ENCODE measurements around the gene CD180. TPM values are rescaled to one million over a fixed set of nuclear protein-coding genes. Genes with fewer than 3 reads are reported as not detected.

CD180 gene
- total RNA-seq, 1 experiment from 2014 or later, result not detected

DNA sequence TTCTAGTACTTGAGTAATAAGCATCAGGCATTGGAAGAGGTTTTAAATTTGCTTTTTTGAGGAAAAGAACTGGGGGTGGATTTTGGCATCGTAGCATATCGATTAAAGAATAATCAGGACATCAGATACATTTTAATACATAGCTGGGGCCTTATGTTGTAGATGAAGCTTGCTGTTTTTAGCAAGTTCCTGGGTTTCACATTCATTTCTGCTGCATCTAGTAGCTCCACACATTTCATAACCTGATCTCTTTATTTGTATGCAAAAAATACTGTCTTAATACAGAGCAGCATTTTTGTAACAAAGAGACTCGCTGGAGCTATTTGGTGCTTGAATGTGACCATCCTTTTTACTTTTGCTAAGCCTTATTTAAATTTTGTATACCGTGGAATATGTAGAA is 28.5 kb downstream of the CD180 start:
- Mint-ChIP-seq H3K36me3 (ENCODE audit: insufficient read depth, unreplicated experiment) (peaks cover 25% of the 10 kb centered on the region), H3K4me1 (ENCODE audit: low read depth, unreplicated experiment) (no peaks in the 10 kb centered on the region), H3K9me3 (ENCODE audit: unreplicated experiment) (no peaks in the 10 kb centered on the region), H3K27me3 (ENCODE audit: insufficient read depth, unreplicated experiment) (no peaks in the 10 kb centered on the region), H3K4me3 (ENCODE audit: unreplicated experiment) (no peak overlapping the region), H3K27ac (ENCODE audit: unreplicated experiment) (no peak overlapping the region)
- H3K27me3 ChIP-seq (replicated peaks; ENCODE audit: control insufficient read depth, insufficient read depth, low read length), result no peaks in the 10 kb centered on the region
- H3K4me3 ChIP-seq (ENCODE audit: low read depth, low read length), result no peak overlapping the region
- no peaks in the 10 kb centered on the region for H3K4me1 ChIP-seq
- intact Hi-C loops (cut with micrococcal nuclease; ENCODE audit: unreplicated experiment), result no loop called here
- TF ChIP-seq, protein P1, sequence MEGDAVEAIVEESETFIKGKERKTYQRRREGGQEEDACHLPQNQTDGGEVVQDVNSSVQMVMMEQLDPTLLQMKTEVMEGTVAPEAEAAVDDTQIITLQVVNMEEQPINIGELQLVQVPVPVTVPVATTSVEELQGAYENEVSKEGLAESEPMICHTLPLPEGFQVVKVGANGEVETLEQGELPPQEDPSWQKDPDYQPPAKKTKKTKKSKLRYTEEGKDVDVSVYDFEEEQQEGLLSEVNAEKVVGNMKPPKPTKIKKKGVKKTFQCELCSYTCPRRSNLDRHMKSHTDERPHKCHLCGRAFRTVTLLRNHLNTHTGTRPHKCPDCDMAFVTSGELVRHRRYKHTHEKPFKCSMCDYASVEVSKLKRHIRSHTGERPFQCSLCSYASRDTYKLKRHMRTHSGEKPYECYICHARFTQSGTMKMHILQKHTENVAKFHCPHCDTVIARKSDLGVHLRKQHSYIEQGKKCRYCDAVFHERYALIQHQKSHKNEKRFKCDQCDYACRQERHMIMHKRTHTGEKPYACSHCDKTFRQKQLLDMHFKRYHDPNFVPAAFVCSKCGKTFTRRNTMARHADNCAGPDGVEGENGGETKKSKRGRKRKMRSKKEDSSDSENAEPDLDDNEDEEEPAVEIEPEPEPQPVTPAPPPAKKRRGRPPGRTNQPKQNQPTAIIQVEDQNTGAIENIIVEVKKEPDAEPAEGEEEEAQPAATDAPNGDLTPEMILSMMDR (IDR thresholded peaks at IDR 0.05; ENCODE audit: insufficient read depth in 1 of 2, low read depth in 1 of 2, low read length in 1 of 2, severe bottlenecking in 1 of 2, unreplicated experiment in 1 of 2), result no peak
- BruUV-seq (replicated peaks), result no TSS peak
- CTCF ChIA-PET, result no interaction called here
- DNase-seq, result no peak
- no peaks in the 10 kb centered on the region; the same call in 1 of the 2 replicates for H3K36me3 ChIP-seq (ENCODE audit: control insufficient read depth, insufficient read depth, low read length)
- POLR2A ChIA-PET, result no interaction called here
- no peaks in the 10 kb centered on the region for H3K9me3 ChIP-seq

DNA sequence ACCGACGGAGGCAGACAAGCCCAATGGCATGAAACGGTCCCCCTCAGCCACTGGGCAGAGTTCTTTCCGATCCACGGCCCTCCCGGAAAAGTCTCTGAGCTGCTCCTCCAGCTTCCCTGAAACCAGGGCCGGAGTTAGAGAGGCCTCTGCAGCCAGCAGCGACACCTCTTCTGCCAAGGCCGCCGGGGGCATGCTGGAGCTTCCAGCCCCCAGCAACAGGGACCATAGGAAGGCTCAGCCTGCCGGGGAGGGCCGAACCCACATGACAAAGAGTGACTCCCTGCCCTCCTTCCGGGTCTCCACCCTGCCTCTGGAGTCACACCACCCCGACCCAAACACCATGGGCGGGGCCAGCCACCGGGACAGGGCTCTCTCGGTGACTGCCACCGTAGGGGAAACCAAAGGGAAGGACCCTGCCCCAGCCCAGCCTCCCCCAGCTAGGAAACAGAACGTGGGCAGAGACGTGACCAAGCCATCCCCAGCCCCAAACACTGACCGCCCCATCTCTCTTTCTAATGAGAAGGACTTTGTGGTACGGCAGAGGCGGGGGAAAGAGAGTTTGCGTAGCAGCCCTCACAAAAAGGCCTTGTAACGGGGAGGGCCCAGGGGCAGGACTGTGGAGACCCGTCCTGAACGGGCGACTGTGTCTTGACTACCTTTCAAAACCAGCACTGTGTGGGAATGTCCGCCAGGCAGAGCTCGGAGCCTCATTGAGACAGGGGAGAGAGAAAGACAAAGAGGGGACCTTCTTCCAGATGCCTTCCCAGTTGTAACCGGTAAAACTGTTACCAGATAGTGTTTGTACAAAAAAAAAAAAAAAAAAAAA is 29.9 kb downstream of the CD180 start:
- Mint-ChIP-seq H3K4me1 (ENCODE audit: low read depth, unreplicated experiment) (no peaks in the 10 kb centered on the region), H3K36me3 (ENCODE audit: insufficient read depth, unreplicated experiment) (peaks cover 38% of the 10 kb centered on the region), H3K27me3 (ENCODE audit: insufficient read depth, unreplicated experiment) (no peaks in the 10 kb centered on the region), H3K9me3 (ENCODE audit: unreplicated experiment) (no peaks in the 10 kb centered on the region), H3K4me3 (ENCODE audit: unreplicated experiment) (no peak overlapping the region), H3K27ac (ENCODE audit: unreplicated experiment) (no peak overlapping the region)
- Histone ChIP-seq H3K4me3 (ENCODE audit: low read depth, low read length) (no peak overlapping the region), H3K9me3 (no peaks in the 10 kb centered on the region), H3K4me1 (no peaks in the 10 kb centered on the region), H3K36me3 (ENCODE audit: control insufficient read depth, insufficient read depth, low read length) (no peaks in the 10 kb centered on the region; the same call in 1 of the 2 replicates), H3K27me3 (replicated peaks; ENCODE audit: control insufficient read depth, insufficient read depth, low read length) (no peaks in the 10 kb centered on the region)
- no peak for DNase-seq
- BruUV-seq (replicated peaks), result no TSS peak
- intact Hi-C loops (cut with micrococcal nuclease; ENCODE audit: unreplicated experiment), result no loop called here
- TF ChIP-seq, protein P1 (IDR thresholded peaks at IDR 0.05; ENCODE audit: insufficient read depth in 1 of 2, low read depth in 1 of 2, low read length in 1 of 2, severe bottlenecking in 1 of 2, unreplicated experiment in 1 of 2), result no peak
- CTCF ChIA-PET, result interaction anchor here (0.7 to 0.8 kb wide), 2 partner anchors 42 to 54 kb away, joined by 4 to 5 read pairs; no protein-coding TSS in a partner anchor
- POLR2A ChIA-PET, result no interaction called here

DNA sequence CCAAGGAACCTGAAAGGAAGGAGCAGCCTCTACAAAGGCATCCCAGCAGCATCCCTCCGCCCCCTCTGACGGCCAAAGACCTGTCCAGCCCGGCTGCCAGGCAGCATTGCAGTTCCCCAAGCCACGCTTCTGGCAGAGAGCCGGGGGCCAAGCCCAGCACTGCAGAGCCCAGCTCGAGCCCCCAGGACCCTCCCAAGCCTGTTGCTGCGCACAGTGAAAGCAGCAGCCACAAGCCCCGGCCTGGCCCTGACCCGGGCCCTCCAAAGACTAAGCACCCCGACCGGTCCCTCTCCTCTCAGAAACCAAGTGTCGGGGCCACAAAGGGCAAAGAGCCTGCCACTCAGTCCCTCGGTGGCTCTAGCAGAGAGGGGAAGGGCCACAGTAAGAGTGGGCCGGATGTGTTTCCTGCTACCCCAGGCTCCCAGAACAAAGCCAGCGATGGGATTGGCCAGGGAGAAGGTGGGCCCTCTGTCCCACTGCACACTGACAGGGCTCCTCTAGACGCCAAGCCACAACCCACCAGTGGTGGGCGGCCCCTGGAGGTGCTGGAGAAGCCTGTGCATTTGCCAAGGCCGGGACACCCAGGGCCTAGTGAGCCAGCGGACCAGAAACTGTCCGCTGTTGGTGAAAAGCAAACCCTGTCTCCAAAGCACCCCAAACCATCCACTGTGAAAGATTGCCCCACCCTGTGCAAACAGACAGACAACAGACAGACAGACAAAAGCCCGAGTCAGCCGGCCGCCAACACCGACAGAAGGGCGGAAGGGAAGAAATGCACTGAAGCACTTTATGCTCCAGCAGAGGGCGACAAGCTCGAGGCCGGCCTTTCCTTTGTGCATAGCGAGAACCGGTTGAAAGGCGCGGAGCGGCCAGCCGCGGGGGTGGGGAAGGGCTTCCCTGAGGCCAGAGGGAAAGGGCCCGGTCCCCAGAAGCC is 30.8 kb downstream of the CD180 start:
- BruUV-seq (replicated peaks), result no TSS peak
- peaks cover 47% of the 10 kb centered on the region for H3K36me3 Mint-ChIP-seq (ENCODE audit: insufficient read depth, unreplicated experiment)
- ChIA-PET POLR2A (no interaction called here), CTCF (interaction anchor here (0.7 to 0.8 kb wide), 2 partner anchors 43 to 53 kb away, joined by 4 to 5 read pairs; no protein-coding TSS in a partner anchor)
- DNase-seq, result peak in 1 of 2 experiments; percentile 31
- no peaks in the 10 kb centered on the region; the same call in 1 of the 2 replicates for H3K36me3 ChIP-seq (ENCODE audit: control insufficient read depth, insufficient read depth, low read length)
- H3K4me1 Mint-ChIP-seq (ENCODE audit: low read depth, unreplicated experiment), result no peaks in the 10 kb centered on the region
- H3K4me3 ChIP-seq (ENCODE audit: low read depth, low read length), result no peak overlapping the region
- TF ChIP-seq, protein P1 (IDR thresholded peaks at IDR 0.05; ENCODE audit: insufficient read depth in 1 of 2, low read depth in 1 of 2, low read length in 1 of 2, severe bottlenecking in 1 of 2, unreplicated experiment in 1 of 2), result peak; percentile 18 to 27
- no peak overlapping the region for H3K4me3 Mint-ChIP-seq (ENCODE audit: unreplicated experiment)
- no peaks in the 10 kb centered on the region for H3K27me3 Mint-ChIP-seq (ENCODE audit: insufficient read depth, unreplicated experiment)
- H3K27me3 ChIP-seq (replicated peaks; ENCODE audit: control insufficient read depth, insufficient read depth, low read length), result no peaks in the 10 kb centered on the region
- H3K4me1 ChIP-seq, result no peaks in the 10 kb centered on the region
- intact Hi-C loops (cut with micrococcal nuclease; ENCODE audit: unreplicated experiment), result no loop called here
- H3K9me3 Mint-ChIP-seq (ENCODE audit: unreplicated experiment), result no peaks in the 10 kb centered on the region
- H3K9me3 ChIP-seq, result no peaks in the 10 kb centered on the region
- H3K27ac Mint-ChIP-seq (ENCODE audit: unreplicated experiment), result no peak overlapping the region

Measured in Caco-2 (cell line).